ENCODE measurements around the gene MRPS2.

- no peak for TF ChIP-seq POLR2A (IDR thresholded peaks at IDR 0.05; ENCODE audit: low read depth, low read length)
- TF ChIP-seq POLR2AphosphoS5 (IDR thresholded peaks at IDR 0.05; ENCODE audit: low read depth, low read length): no peak
Observed at GRCh38 chr9:135525241-135526088, 25.0 kb downstream of the MRPS2 start.
